Ishikawa (cell line): ENCODE data around the gene AACS.

Source experiments
- CEBPB ChIP-seq: IDR thresholded peaks from 2 replicates; pipeline ENCODE4 v1.6.1; 2012
- CREB1 ChIP-seq: IDR thresholded peaks from 2 replicates; pipeline ENCODE4 v1.6.1; 2012; ENCODE audit warnings: low read depth
- EGR1 ChIP-seq: IDR thresholded peaks from 2 replicates; pipeline ENCODE4 v1.6.1; 2012
- EP300 ChIP-seq: IDR thresholded peaks from 2 replicates; pipeline ENCODE4 v1.6.1; 2012; ENCODE audit warnings: borderline replicate concordance
- FOXM1 ChIP-seq: IDR thresholded peaks from 2 replicates; pipeline ENCODE4 v1.6.1; 2012; ENCODE audit warnings: low read depth, borderline replicate concordance
- NFIC ChIP-seq: IDR thresholded peaks from 2 replicates; pipeline ENCODE4 v1.6.1; 2012
- RAD21 ChIP-seq: IDR thresholded peaks from 2 replicates; pipeline ENCODE4 v1.6.1; 2012; ENCODE audit warnings: low read depth
- TAF1 ChIP-seq: IDR thresholded peaks from 2 replicates; pipeline ENCODE4 v1.6.1; 2012; ENCODE audit warnings: low read depth, mild to moderate bottlenecking
- TCF12 ChIP-seq: IDR thresholded peaks from 2 replicates; pipeline ENCODE4 v1.6.1; 2012; ENCODE audit warnings: low read depth
- TEAD4 ChIP-seq: IDR thresholded peaks from 2 replicates; pipeline ENCODE4 v1.6.1; 2012
- YY1 ChIP-seq: IDR thresholded peaks from 2 replicates; pipeline ENCODE4 v1.6.1; 2012; ENCODE audit warnings: low read depth
- ZBTB7A ChIP-seq: IDR thresholded peaks from 2 replicates; pipeline ENCODE4 v1.6.1; 2012; ENCODE audit warnings: low read depth
- TF ChIP-seq, protein P1 (sequence below): IDR thresholded peaks from 2 replicates; pipeline ENCODE4 v1.6.1; 2012
- TF ChIP-seq, protein P2 (sequence below): IDR thresholded peaks from 2 replicates; pipeline ENCODE4 v1.6.1; 2012
- TF ChIP-seq, protein P3 (sequence below): IDR thresholded peaks from 2 replicates; pipeline ENCODE4 v1.6.1; 2012; ENCODE audit warnings: low read depth, mild to moderate bottlenecking

Gene AACS

DNA sequence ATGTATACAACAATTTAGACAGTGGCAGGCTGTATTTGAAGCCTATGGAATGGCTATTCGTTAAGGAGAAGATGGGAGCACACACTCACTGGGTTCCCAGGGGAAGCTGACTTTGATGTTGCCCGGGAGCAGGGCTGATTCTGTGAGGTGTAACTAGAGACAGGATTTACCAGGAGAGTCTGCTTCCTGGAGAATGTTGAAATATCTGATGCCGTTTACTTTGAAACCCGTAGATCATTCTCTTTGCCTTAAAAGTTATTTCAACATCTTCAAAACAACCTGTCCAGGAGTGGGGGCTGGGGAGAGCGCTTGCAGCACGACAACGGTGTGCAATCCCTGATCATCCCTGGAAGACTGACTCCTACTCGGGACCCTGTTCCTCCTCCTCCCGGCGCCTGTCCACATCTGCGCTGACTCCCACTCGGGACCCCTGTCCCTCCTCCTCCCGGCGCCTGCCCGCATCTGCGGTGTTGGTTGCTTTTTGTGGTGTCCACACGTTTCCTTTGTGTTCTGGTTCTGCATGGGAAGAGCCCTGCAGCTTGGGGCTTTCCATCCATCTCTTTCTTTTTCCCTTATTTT, 72.6 kb downstream of the AACS start:
- TF ChIP-seq, protein P1, sequence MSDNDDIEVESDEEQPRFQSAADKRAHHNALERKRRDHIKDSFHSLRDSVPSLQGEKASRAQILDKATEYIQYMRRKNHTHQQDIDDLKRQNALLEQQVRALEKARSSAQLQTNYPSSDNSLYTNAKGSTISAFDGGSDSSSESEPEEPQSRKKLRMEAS: no peak
- TF ChIP-seq ZBTB7A (no peak), NFIC (no peak), TCF12 (no peak)

DNA sequence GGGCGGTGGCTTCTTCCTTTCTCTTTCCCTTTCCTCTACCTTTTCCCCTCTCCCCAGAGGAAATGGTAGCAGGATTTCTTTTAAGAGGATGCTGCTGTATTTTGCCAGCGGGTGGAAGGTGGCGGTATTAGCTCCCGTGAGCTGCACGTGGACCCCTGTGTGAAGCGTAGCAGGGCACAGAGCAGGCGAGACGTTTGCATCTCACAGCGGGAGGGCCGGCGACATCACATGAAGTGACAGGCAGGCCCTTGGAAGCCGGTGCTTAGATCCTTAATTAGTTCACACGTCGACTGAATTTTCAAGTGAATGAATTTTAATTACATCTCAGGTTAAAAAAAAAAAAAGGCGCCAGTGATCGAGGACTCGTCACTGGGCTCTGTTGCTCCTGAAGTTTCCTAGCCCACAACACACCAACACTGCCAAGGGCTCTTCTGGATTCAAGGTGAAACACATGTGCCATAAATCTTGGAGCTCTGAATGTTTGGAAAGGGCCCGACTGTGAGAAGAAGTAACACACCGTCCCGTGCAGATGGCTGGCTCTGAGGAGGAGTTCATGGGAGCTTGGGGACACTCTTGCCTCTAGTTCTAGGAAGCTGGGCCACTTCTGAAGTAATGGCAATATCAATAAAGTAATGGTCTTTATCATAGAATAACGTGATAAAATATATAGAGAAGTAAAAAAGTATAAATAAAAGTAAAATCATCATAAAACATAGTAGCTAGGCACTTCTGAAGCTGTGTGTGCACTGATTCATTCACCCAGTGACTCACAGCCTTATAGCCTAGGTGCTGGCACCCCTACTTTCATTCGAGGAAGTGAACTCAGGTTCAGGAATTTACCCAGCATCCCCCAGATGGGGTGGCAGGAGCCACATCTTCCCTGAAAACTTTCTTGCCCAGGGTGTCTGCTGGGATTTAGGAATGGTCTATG, 75.3 kb downstream of the AACS start:
- TF ChIP-seq TCF12 (no peak), EGR1 (no peak), FOXM1 (no peak), NFIC (no peak), CREB1 (no peak), ZBTB7A (no peak), RAD21 (no peak), TEAD4 (no peak), EP300 (no peak)
- TF ChIP-seq, protein P2, sequence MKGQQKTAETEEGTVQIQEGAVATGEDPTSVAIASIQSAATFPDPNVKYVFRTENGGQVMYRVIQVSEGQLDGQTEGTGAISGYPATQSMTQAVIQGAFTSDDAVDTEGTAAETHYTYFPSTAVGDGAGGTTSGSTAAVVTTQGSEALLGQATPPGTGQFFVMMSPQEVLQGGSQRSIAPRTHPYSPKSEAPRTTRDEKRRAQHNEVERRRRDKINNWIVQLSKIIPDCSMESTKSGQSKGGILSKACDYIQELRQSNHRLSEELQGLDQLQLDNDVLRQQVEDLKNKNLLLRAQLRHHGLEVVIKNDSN: no peak

DNA sequence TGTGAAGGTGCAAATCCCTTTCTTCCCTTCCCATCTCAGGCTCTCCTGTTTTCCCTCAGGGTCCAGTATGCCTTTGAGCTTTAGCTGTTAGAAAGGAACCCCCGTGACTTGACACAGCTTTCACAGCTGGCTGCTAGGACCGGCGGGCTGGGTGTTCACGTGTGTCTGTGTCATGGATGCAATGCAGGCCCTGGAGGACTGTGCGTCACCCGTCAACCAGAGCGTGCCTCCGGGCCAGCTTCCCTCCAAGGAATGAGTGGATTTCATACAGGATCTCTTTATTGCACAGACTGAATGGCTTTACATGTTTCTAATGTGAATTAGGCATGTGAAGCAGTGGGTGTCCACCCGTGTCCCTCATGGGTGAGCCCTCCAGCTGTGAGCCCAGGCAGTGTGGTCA, 77.4 kb downstream of the AACS start:
- TF ChIP-seq NFIC (no peak), YY1 (no peak), CREB1 (no peak), FOXM1 (no peak)
- TF ChIP-seq, protein P1: no peak

DNA sequence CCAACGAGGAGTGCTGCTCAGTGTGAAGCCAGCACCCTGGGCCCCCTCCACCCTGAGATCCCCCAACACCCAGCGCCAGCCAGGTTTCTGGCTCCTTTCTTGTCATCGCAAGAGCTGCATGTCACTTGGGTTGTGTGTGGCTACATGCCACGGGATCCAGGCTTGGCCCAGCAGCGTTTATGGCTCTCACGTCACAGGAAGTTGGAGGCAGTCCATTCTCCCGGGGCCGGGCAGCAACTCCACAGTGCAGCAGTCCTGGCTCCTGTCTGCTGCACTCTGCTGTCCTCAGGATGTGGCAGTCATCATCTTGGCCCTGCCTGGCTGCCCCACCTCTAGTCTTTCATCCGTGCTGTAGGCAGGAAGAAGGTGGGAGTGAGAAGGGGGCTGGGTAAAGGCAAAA, 78.3 kb downstream of the AACS start:
- TF ChIP-seq TEAD4: no peak
- no peak for TF ChIP-seq ZBTB7A
- TF ChIP-seq EP300: no peak
- no peak for TF ChIP-seq CREB1
- TF ChIP-seq, protein P2: no peak
- TF ChIP-seq, protein P3, sequence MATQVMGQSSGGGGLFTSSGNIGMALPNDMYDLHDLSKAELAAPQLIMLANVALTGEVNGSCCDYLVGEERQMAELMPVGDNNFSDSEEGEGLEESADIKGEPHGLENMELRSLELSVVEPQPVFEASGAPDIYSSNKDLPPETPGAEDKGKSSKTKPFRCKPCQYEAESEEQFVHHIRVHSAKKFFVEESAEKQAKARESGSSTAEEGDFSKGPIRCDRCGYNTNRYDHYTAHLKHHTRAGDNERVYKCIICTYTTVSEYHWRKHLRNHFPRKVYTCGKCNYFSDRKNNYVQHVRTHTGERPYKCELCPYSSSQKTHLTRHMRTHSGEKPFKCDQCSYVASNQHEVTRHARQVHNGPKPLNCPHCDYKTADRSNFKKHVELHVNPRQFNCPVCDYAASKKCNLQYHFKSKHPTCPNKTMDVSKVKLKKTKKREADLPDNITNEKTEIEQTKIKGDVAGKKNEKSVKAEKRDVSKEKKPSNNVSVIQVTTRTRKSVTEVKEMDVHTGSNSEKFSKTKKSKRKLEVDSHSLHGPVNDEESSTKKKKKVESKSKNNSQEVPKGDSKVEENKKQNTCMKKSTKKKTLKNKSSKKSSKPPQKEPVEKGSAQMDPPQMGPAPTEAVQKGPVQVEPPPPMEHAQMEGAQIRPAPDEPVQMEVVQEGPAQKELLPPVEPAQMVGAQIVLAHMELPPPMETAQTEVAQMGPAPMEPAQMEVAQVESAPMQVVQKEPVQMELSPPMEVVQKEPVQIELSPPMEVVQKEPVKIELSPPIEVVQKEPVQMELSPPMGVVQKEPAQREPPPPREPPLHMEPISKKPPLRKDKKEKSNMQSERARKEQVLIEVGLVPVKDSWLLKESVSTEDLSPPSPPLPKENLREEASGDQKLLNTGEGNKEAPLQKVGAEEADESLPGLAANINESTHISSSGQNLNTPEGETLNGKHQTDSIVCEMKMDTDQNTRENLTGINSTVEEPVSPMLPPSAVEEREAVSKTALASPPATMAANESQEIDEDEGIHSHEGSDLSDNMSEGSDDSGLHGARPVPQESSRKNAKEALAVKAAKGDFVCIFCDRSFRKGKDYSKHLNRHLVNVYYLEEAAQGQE: no peak
- TF ChIP-seq TCF12: no peak
- TF ChIP-seq TAF1: no peak
- no peak for TF ChIP-seq FOXM1
- no peak for TF ChIP-seq EGR1
- TF ChIP-seq, protein P1: no peak

DNA sequence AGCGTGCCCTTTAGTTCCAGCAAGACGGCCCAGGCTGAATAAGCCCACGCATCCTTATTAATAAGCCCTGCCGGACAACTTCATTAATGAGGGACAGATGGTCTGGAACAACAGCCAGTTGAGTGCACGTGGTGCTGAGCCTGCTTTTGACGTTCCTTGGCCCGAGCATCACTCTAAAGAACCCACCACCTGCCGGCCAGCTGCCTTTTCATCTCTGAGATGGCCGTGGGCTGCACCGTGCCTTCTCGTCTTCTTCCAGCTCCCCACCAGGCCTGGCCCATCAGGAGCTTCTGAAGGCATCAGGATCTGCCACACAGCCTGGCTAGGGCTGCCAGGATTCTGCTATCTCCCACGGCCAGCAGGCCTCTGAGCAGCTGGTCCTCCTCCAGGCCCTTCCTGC, 80.0 kb downstream of the AACS start:
- TF ChIP-seq TAF1 (no peak), EGR1 (no peak), EP300 (no peak), NFIC (no peak), TEAD4 (no peak), YY1 (no peak), ZBTB7A (no peak), CEBPB (no peak), RAD21 (no peak), FOXM1 (no peak), CREB1 (no peak), TCF12 (no peak)
- TF ChIP-seq, protein P2: no peak
- TF ChIP-seq, protein P3: no peak
- TF ChIP-seq, protein P1: no peak
